A549 treated with Hydrocortisone at 1 μM for 4 hours (cell line): Measurements from ENCODE around the gene SF3B5. TPM values are rescaled to one million over a fixed set of nuclear protein-coding genes. Genes with fewer than 3 reads are reported as not detected.

Experiments
- total RNA-seq: library from RNA; stranded (reverse); fragments of 200-300 nt; extraction: Qiagen RNA extraction; gene quantifications from 5 replicates; pipeline ENCODE4 v1.2.3, GENCODE V29; 2022

The SF3B5 gene
- total RNA-seq = 165 to 225 TPM (median 212 TPM) in 5 replicates

DNA sequence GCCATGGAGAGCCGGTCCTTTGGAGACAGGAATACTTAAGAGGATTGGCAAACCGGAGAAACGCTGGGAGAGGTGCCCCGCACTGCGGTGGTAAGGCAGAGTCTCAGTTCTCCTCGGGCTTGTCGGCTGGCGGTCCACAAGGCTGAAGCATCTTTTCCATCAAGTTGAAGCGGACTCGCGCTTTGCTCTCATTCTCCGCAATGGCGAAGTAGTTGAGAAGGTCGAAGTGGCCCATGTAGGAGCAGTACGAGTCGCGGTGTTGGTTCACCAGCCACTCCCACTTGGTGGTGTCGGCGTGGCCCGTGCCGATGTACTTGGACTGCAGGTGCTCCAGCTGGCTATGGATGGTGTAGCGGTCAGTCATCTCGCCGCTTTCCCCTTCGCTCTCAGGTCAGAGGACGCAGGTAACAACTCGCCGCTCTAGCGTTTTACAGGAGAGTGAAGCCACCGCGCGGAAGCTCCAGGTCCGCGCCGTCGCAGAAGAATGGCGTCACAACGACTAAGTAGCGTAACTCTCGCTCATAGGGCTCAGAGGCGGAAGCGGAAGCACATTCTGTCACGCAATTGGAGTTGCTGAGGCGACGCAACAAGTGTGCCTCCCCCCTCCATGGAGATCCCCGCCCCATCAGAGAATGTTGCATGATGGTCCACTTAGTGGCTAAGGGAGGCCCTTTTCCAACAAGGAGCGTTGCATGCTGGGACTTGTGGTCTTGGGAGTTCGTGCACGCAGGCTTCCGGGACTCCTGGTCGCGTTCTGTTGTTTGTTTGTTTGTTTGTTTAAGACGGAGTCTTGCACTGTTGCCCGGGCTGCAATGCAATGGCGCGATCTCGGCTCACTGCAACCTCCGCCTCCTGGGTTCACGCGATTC is at the start of gene SF3B5:
Gene SF3B5, minus strand, starts transcription at position 440 of the 869 bp plus-strand sequence. Its CDS starts 76 bp downstream, at position 364.

Other genes starting within 250 kb of the SF3B5 start
- not detected in 5 replicates for gene ZC2HC1B, start 231.1 kb downstream of the SF3B5 start, total RNA-seq
- 7.3 to 8.7 TPM (median 8.3 TPM) in 5 replicates for gene PLAGL1, start 87.3 kb downstream of the SF3B5 start, total RNA-seq
- gene STX11, start 54.9 kb upstream of the SF3B5 start, total RNA-seq = 1.9 to 2.7 TPM (median 2.2 TPM) in 5 replicates
- 3.9 to 12.8 TPM (median 8.6 TPM) in 5 replicates for gene UTRN, start 189.8 kb upstream of the SF3B5 start, total RNA-seq